Thyroid gland (tissue), 4 donors: ENCODE data around the gene OPRM1. TPM values are rescaled to one million over a fixed set of nuclear protein-coding genes. Genes with fewer than 3 reads are reported as not detected.

Experiments used
- DNase-seq, 2 donors: peaks; one replicate each; pipeline ENCODE4 v3.0.0-alpha.2; 2019
- H3K27ac ChIP-seq, 3 donors: fragments of 200-600 bp; sonication (generic); 1 replicate in 2 of 3; 2 replicates in 1 of 3; pipeline ENCODE4 v1.5.1; 2016 to 2019; ENCODE audit warnings: mild to moderate bottlenecking in 1 of 3, moderate library complexity in 1 of 3
- H3K27me3 ChIP-seq: fragments of 200-600 bp; sonication (generic); one replicate; pipeline ENCODE4 v1.5.1; 2019
- H3K36me3 ChIP-seq, 2 donors: fragments of 200-600 bp; sonication (generic); one replicate each; pipeline ENCODE4 v1.5.1; 2016 to 2019
- H3K4me1 ChIP-seq, 2 donors: fragments of 200-600 bp; sonication (generic); one replicate each; pipeline ENCODE4 v1.5.1; 2017 to 2019
- H3K4me3 ChIP-seq, 3 donors: fragments of 200-600 bp; sonication (generic); replicated peaks in 1 of 3; 1 replicate in 2 of 3; 2 replicates in 1 of 3; pipeline ENCODE4 v1.5.1; 2016; ENCODE audit warnings: mild to moderate bottlenecking in 1 of 3
- H3K9me3 ChIP-seq: fragments of 200-600 bp; sonication (generic); one replicate; pipeline ENCODE4 v1.5.1; 2017
- CTCF ChIP-seq, 6 experiments: fragments of 200-600 bp in 3 of 6; fragments of 450-650 bp in 3 of 6; sonication (generic) in 3 of 6; IDR thresholded peaks; one replicate each; pipeline ENCODE4 v1.5.1; 2016 to 2019; ENCODE audit warnings: antibody characterized with exemption in 6 of 6, mild to moderate bottlenecking in 2 of 6, inconsistent platforms in 1 of 6, moderate library complexity in 1 of 6
- POLR2A ChIP-seq, 2 donors: fragments of 450-650 bp; IDR thresholded peaks; one replicate each; pipeline ENCODE4 v1.6.1; 2017; ENCODE audit warnings: antibody characterized with exemption in 2 of 2, mild to moderate bottlenecking in 2 of 2, moderate library complexity in 1 of 2
- WGBS, 2 donors: methylation state at CpG; one replicate each; pipeline ENCODE4 v1.1.5; 2017; 5-methylcytosine and 5-hydroxymethylcytosine counted together
- intact Hi-C: fragments of 100-400 bp; cut with DNase I; formaldehyde crosslinking; loops from one replicate; pipeline ENCODE4 v1.15.1; 2023
- total RNA-seq, 4 donors: library from RNA; depleted of rRNA; stranded (reverse); fragments of >200 nt; gene quantifications; one replicate each; pipeline ENCODE4 v1.2.3, GENCODE V29; 2016

The OPRM1 gene
- total RNA-seq, 4 donors from 2014 or later, result not detected

- DNase-seq, result no peak
- TF ChIP-seq CTCF (IDR thresholded peaks at IDR 0.05) (no peak), POLR2A (IDR thresholded peaks at IDR 0.05) (no peak)
- peaks cover 52 to 53% of the 10 kb centered on the region in 2 donors for H3K4me1 ChIP-seq
- no peaks in the 10 kb centered on the region for H3K27me3 ChIP-seq
- WGBS, 2 donors, result 57 to 58% methylated on average over 4 of the region's 4 CpGs
- no peak overlapping the region for H3K4me3 ChIP-seq
- H3K36me3 ChIP-seq, result no peaks in the 10 kb centered on the region
- intact Hi-C loops, result no loop called here
- peak overlapping the region; percentile 33 to 96 (median 95) for H3K27ac ChIP-seq
- no peaks in the 10 kb centered on the region for H3K9me3 ChIP-seq
Observed at GRCh38 chr6:154292855-154293519, 253.9 kb downstream of the OPRM1 start.

- H3K9me3 ChIP-seq, result no peaks in the 10 kb centered on the region
- peak overlapping the region; percentile 95 to 98 (median 96) for H3K27ac ChIP-seq
- peaks cover 58 to 63% of the 10 kb centered on the region in 2 donors for H3K4me1 ChIP-seq
- peak; percentile 34 for DNase-seq
- intact Hi-C loops, result no loop called here
- TF ChIP-seq CTCF (IDR thresholded peaks at IDR 0.05), result no peak
- TF ChIP-seq POLR2A (IDR thresholded peaks at IDR 0.05), result no peak
- 72 to 79% methylated on average over 4 of the region's 4 CpGs for WGBS, 2 donors
- no peak overlapping the region for H3K4me3 ChIP-seq
- H3K27me3 ChIP-seq, result no peaks in the 10 kb centered on the region
- no peaks in the 10 kb centered on the region for H3K36me3 ChIP-seq
Observed at GRCh38 chr6:154295733-154296132, 256.7 kb downstream of the OPRM1 start.
